Stimulated activated CD4-positive, alpha-beta T cell treated with anti-CD3 and anti-CD28 coated beads, Interleukin-4, amount 100 ng/mL, for 1 hour (primary cell): Measurements from ENCODE around the gene CLPX.
"Not testable (repeated sequence)": the region's sequence is repeated elsewhere in the genome, so short reads cannot be mapped to it uniquely, and the experiment has no call there.

Source experiments
- DNase-seq: peaks from one replicate; pipeline ENCODE4 v3.0.0-alpha.2; 2020

Gene CLPX

GRCh38 chr15:65099801-65100200, 85.3 kb downstream of the CLPX start:
- not testable (repeated sequence) for DNase-seq

- DNase-seq, result no peak
These were observed 85.8 kb downstream of the CLPX start for GRCh38 chr15:65099336-65099735.
